H1 (cell line): ENCODE measurements around the gene RERE.

Experiments used
- ATF3 ChIP-seq: IDR thresholded peaks from 2 replicates; pipeline ENCODE4 v1.6.1; 2011; ENCODE audit warnings: low read depth, mild to moderate bottlenecking, low read length; ENCODE audit not compliant: insufficient read depth
- BACH1 ChIP-seq: IDR thresholded peaks from 2 replicates; pipeline ENCODE4 v1.6.1; 2012; ENCODE audit warnings: low read length, improper control_type of control experiment
- BCL11A ChIP-seq, 2 experiments: IDR thresholded peaks; one replicate each; pipeline ENCODE4 v1.6.1; 2011; ENCODE audit warnings: low read depth in 2 of 2, low read length in 2 of 2, mild to moderate bottlenecking in 2 of 2
- CTCF ChIP-seq, 3 experiments: IDR thresholded peaks; 1 replicate in 2 of 3; 2 replicates in 1 of 3; pipeline versions ENCODE4 v1.5.1 to v1.6.1; 2011; ENCODE audit warnings: low read length in 3 of 3, mild to moderate bottlenecking in 3 of 3, inconsistent platforms in 2 of 3, low read depth in 1 of 3, moderate library complexity in 1 of 3; ENCODE audit not compliant: insufficient read depth in 1 of 3; ENCODE audit errors: control extremely low read depth in 1 of 3
- EGR1 ChIP-seq: IDR thresholded peaks from 2 replicates; pipeline ENCODE4 v1.6.1; 2011; ENCODE audit warnings: low read depth, low read length, borderline replicate concordance
- EZH2 ChIP-seq: fragments of 200-600 bp; sonication (generic); IDR thresholded peaks from 2 replicates; pipeline ENCODE4 v1.7.1; 2012; ENCODE audit warnings: low read depth, mild to moderate bottlenecking, moderate library complexity, low read length, inconsistent platforms; ENCODE audit not compliant: severe bottlenecking
- HDAC6 ChIP-seq: IDR thresholded peaks from one replicate; pipeline ENCODE4 v1.7.1; 2012; ENCODE audit warnings: low read depth, mild to moderate bottlenecking, inconsistent platforms, low read length, moderate library complexity
- MAX ChIP-seq: IDR thresholded peaks from 2 replicates; pipeline ENCODE4 v1.6.1; 2012; ENCODE audit warnings: inconsistent platforms
- POLR2A ChIP-seq, 2 experiments: IDR thresholded peaks; 1 replicate in 1 of 2; 2 replicates in 1 of 2; pipeline ENCODE4 v1.6.1; 2011; ENCODE audit warnings: low read depth in 2 of 2, low read length in 2 of 2, mild to moderate bottlenecking in 2 of 2; ENCODE audit errors: control extremely low read depth in 1 of 2
- RAD21 ChIP-seq, 2 experiments: IDR thresholded peaks in 1 of 2; conservative IDR thresholded peaks in 1 of 2; 2 replicates each; pipeline ENCODE4 v1.6.1; 2011; ENCODE audit warnings: low read depth in 2 of 2, low read length in 2 of 2, improper control_type of control experiment in 1 of 2, inconsistent platforms in 1 of 2, mild to moderate bottlenecking in 1 of 2, moderate library complexity in 1 of 2
- TAF1 ChIP-seq: IDR thresholded peaks from 2 replicates; pipeline ENCODE4 v1.6.1; 2011; ENCODE audit warnings: mild to moderate bottlenecking, low read depth, low read length
- ZNF274 ChIP-seq: IDR thresholded peaks from 2 replicates; pipeline ENCODE4 v1.7.0; 2012; ENCODE audit warnings: low read length, borderline replicate concordance; ENCODE audit errors: extremely low read depth

- TF ChIP-seq EZH2 (no peak), BCL11A (IDR thresholded peaks at IDR 0.05; ENCODE audit: low read depth in 2 of 2, low read length in 2 of 2) (no peak), CTCF (IDR thresholded peaks at IDR 0.05; ENCODE audit: control extremely low read depth in 1 of 3, insufficient read depth in 1 of 3, low read depth in 1 of 3, low read length in 3 of 3) (no peak), POLR2A (IDR thresholded peaks at IDR 0.05; ENCODE audit: control extremely low read depth in 1 of 2, low read depth in 2 of 2, low read length in 2 of 2) (no peak), MAX (no peak), RAD21 (IDR thresholded peaks at IDR 0.05 in 1 of 2, conservative IDR thresholded peaks at IDR 0.05 in 1 of 2; ENCODE audit: low read depth in 2 of 2, low read length in 2 of 2) (no peak), ATF3 (no peak), ZNF274 (no peak), HDAC6 (no peak), TAF1 (no peak), BACH1 (no peak), EGR1 (no peak)
Observed at GRCh38 chr1:8476006-8476405, 341.4 kb downstream of the RERE start.
